ENCODE measurements around the gene CSNK1E.

The CSNK1E gene

DNA sequence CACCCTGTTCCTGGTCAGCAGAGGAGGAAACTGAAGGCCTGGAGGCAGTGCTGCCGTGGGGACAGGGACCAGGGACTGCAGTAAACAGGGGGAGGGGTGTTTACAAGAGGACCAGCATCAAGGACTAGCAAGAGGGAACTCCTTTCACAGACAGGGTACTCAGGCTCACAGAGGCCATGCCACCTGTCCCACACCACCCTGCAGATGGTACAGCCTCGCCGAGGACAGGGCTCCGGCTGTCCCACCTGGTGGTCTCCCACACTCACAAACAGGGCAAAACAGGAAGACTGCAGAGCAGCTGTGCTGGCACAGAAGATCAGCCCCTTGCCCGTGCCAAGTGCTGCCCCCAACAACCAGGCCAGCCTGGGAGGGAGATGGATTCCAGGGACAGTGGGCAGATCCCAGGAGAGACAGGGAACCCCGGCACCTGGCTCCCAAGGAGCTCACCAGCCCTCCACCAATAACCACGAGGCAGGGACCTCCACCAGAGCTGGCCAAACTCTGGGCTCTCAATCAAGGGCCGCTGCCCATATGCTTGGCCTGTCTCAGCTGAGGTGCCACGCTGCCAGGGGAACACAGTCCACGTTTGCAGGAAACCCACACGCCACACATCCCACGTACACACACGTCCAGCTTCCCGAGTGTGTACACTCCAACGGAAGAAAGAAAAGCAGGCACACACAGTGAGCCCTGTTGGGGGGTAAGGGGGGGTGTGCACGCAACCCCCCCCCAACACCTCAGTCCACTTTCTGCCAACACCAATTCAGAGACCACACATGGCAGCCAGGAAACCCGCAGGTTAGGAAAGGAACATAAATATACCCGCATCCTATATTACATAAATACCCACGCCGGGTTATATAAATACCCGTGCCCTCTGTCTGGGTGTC is 2.1 kb downstream of the CSNK1E start:
- Histone ChIP-seq H3K4me3 (ENCODE audit: low read length) (peak overlapping the region; percentile 94), H3K4me1 (ENCODE audit: low read length) (peaks cover 65% of the 10 kb centered on the region), H4K20me1 (ENCODE audit: insufficient read depth, low read length) (peaks cover 64% of the 10 kb centered on the region), H3K4me2 (ENCODE audit: low read length) (peak overlapping the region; percentile 93), H3K27ac (ENCODE audit: low read length) (peak overlapping the region; percentile 75), H3K9me3 (ENCODE audit: insufficient read depth, low read length) (no peaks in the 10 kb centered on the region), H3K27me3 (ENCODE audit: low read depth, low read length) (no peaks in the 10 kb centered on the region), H3K36me3 (replicated peaks; ENCODE audit: low read depth, low read length) (peaks cover 33% of the 10 kb centered on the region), H3K79me2 (ENCODE audit: low read length) (peaks cover 79% of the 10 kb centered on the region), H2AFZ (ENCODE audit: low read depth, low read length) (no peak overlapping the region), H3K9ac (ENCODE audit: low read length) (peak overlapping the region; percentile 92)
- TF ChIP-seq, protein P1, sequence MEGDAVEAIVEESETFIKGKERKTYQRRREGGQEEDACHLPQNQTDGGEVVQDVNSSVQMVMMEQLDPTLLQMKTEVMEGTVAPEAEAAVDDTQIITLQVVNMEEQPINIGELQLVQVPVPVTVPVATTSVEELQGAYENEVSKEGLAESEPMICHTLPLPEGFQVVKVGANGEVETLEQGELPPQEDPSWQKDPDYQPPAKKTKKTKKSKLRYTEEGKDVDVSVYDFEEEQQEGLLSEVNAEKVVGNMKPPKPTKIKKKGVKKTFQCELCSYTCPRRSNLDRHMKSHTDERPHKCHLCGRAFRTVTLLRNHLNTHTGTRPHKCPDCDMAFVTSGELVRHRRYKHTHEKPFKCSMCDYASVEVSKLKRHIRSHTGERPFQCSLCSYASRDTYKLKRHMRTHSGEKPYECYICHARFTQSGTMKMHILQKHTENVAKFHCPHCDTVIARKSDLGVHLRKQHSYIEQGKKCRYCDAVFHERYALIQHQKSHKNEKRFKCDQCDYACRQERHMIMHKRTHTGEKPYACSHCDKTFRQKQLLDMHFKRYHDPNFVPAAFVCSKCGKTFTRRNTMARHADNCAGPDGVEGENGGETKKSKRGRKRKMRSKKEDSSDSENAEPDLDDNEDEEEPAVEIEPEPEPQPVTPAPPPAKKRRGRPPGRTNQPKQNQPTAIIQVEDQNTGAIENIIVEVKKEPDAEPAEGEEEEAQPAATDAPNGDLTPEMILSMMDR (IDR thresholded peaks at IDR 0.05; ENCODE audit: low read depth, low read length) = no peak
- TF ChIP-seq EZH2phosphoT487 (IDR thresholded peaks at IDR 0.05; ENCODE audit: low read depth) = no peak

DNA sequence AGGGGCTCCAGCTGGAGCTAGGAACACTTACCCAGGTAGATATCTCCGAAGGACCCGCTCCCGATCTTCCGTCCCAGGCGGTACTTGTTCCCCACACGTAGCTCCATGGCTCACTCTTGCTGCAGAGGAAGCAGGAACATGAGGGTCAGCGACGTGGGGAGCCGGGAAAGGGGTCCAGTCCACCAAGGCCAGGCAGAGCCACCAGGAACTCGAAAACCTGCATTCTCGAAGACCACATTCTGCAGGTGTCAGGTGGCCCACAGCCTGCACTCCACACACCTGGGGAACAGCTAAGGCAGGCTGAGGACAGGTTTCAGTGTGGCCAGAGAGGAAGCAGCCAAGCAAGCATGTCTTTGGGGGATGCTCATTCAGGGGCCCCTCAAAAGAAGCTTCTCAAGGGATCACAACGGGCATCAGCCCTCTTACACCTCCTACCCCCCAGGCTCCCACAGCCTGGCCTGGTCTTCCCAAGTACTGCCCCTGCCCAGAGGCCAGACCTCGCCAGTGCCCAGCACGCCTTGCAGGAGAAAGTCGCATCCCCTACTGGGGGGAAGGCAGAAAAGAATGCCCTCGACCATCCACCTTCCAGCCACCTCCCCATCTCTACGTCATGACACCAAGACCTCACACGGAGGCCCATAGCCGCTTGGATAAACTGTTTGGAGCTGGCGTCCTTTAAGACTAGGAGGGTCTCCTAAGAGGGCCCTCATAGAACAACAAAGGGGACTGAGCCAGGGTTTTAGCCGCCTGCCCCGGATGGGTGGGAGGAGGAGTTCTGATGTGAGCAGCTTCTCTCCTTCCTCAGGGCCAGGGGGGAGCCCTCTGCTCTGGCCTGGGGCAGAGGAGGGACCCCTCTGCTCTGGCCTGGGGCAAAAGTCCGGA is 2.9 kb downstream of the CSNK1E start:
- Histone ChIP-seq H3K9ac (ENCODE audit: low read length) (peak overlapping the region; percentile 92), H3K4me3 (ENCODE audit: low read length) (peak overlapping the region; percentile 94), H3K36me3 (replicated peaks; ENCODE audit: low read depth, low read length) (peaks cover 39% of the 10 kb centered on the region), H3K27me3 (ENCODE audit: low read depth, low read length) (no peaks in the 10 kb centered on the region), H3K27ac (ENCODE audit: low read length) (peak overlapping the region; percentile 75), H3K9me3 (ENCODE audit: insufficient read depth, low read length) (no peaks in the 10 kb centered on the region), H3K4me1 (ENCODE audit: low read length) (peaks cover 73% of the 10 kb centered on the region), H4K20me1 (ENCODE audit: insufficient read depth, low read length) (peaks cover 70% of the 10 kb centered on the region), H2AFZ (ENCODE audit: low read depth, low read length) (no peak overlapping the region), H3K4me2 (ENCODE audit: low read length) (peak overlapping the region; percentile 93), H3K79me2 (ENCODE audit: low read length) (peaks cover 88% of the 10 kb centered on the region)
- TF ChIP-seq, protein P1 (IDR thresholded peaks at IDR 0.05; ENCODE audit: low read depth, low read length) = no peak
- TF ChIP-seq EZH2phosphoT487 (IDR thresholded peaks at IDR 0.05; ENCODE audit: low read depth) = no peak

- Histone ChIP-seq H3K27ac (ENCODE audit: low read length) (peak overlapping the region; percentile 17), H3K4me3 (ENCODE audit: low read length) (peak overlapping the region; percentile 94), H2AFZ (ENCODE audit: low read depth, low read length) (no peak overlapping the region), H3K9me3 (ENCODE audit: insufficient read depth, low read length) (no peaks in the 10 kb centered on the region), H3K4me1 (ENCODE audit: low read length) (peaks cover 79% of the 10 kb centered on the region), H3K9ac (ENCODE audit: low read length) (peak overlapping the region; percentile 92), H4K20me1 (ENCODE audit: insufficient read depth, low read length) (peaks cover 78% of the 10 kb centered on the region), H3K79me2 (ENCODE audit: low read length) (peaks cover 96% of the 10 kb centered on the region), H3K4me2 (ENCODE audit: low read length) (peak overlapping the region; percentile 93), H3K36me3 (replicated peaks; ENCODE audit: low read depth, low read length) (peaks cover 45% of the 10 kb centered on the region), H3K27me3 (ENCODE audit: low read depth, low read length) (no peaks in the 10 kb centered on the region)
- TF ChIP-seq, protein P1 (IDR thresholded peaks at IDR 0.05; ENCODE audit: low read depth, low read length) = no peak
- TF ChIP-seq EZH2phosphoT487 (IDR thresholded peaks at IDR 0.05; ENCODE audit: low read depth) = no peak
These were observed 3.8 kb downstream of the CSNK1E start for GRCh38 chr22:38313384-38313955.
